ENCODE data around the gene NDUFB10.

The NDUFB10 gene

GRCh38 chr16:2004795-2005517 is 45.6 kb downstream of the NDUFB10 start:
- no peak for DNase-seq

- DNase-seq: no peak
These were observed 46.3 kb downstream of the NDUFB10 start for GRCh38 chr16:2005646-2006045.

- DNase-seq: no peak
These were observed 47.0 kb downstream of the NDUFB10 start for GRCh38 chr16:2006317-2006716.

DNA sequence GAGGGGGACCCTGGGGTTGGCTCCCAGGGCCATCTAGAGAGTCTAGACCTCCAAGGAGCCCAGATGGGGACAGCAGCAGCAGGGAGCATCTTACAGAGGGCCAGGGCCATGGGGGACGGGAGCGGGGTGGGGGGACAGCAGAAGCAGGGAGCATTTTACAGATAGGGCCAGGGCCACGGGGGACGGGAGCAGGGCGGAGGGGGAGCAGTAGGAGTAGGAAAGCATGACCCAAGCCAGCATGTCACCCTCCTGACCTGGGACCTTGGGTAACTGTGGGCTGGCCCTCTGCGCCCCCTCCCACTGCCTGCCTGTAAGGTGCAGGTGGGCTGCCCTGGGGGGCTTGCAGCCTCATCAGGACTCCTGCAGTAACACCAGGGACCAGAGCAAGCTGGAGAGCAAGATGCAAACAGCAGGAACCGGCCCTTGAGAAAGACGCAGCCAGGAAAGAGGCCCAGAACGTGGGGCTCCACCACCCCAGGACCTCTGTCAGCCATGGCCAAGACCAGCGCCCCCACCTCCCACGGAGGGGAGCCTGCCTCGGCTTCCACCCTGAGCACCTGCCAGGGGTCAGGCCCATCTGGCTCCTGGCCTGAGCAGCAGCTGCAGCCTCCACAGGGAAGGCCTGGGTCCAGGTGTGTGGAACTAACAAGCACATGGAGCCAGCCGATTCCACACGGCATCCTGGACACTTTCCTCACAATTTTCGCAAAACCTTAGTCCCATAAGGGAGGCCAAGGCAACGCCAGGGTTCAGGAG is 47.9 kb downstream of the NDUFB10 start:
- no peak for DNase-seq

GRCh38 chr16:2008009-2008526 is 48.7 kb downstream of the NDUFB10 start:
- DNase-seq: no peak

DNA sequence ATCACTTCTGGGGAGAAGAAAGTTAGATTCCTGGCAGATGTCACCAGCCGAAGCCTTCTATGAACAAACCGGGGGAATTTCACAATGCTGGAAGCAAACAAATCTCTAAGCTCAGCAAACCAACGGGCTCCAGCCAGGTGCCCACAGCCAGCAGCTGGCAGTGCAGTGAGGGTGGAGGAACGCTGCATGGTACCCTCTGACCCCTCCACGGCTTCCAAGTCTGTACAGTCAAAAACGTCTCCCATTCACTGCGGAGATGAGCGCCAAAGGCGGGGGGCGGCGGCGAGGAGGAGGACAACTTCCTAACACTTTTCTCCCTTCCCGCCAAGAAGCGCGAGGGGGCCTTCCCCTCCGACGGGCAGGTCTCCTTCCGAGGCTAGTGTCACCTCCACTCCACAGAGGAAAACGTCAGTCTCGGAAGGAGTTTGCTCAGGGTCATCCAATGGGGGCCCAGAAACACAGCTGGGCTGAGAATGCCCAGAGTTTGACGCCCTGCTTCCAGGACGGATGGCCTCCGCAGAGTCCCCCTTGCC is 49.4 kb downstream of the NDUFB10 start:
- DNase-seq: no peak

- DNase-seq: no peak
These were observed 49.9 kb downstream of the NDUFB10 start for GRCh38 chr16:2009164-2009711.

DNA sequence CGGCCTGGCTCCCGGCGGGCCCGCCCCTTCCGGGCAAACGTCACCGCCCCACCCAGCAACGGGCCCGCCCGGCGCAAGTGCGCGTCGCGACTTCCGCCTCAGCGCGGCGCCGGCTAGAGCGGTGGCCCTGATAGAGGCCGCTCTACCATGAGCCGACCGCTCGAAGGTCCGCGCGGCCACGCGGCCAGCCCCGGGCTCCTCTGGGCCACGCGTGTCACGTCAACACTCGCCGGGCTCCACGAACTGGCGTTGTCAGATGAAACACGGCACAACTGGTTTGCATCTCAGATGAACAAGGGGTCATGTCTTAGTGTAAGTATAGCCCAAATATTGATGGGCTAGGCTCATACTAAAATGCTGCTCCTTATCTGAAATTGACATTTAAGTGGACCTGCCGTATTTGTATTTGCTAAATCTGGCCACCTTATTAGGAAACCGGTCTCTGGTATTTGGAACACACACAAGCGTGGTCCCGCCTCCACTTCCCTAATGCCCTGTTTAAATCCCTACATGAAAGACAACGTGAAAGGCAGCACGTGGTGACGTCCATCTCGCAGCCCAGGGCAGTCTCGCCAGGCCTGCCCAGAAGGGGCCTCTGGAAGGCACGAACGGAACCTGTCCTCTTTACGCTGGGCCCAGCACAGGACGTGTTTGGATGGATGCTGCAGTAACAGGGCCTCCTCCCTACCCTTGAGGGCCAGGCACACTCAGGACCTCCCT is 50.6 kb downstream of the NDUFB10 start, which contains the start of gene ZNF598:
ZNF598 (minus strand) TSS at position 31 of the 720 bp plus-strand sequence.
- DNase-seq: peak; percentile 83 to 86
